GM12892 (cell line): Measurements from ENCODE around the gene DIDO1.

Experiments used
- DNase-seq: peaks from one replicate; pipeline ENCODE4 v3.0.0; 2011; ENCODE audit not compliant: insufficient read length
- FAIRE-seq: peaks from 2 replicates; lab custom pipeline; 2011; peaks lifted over from hg19 to GRCh38; lab: Jason Lieb, UNC
- POLR2A ChIP-seq: IDR thresholded peaks from 2 replicates; pipeline ENCODE4 v1.6.1; 2011; ENCODE audit warnings: low read depth, low read length, control low read depth
- POLR2AphosphoS5 ChIP-seq: IDR thresholded peaks from 2 replicates; pipeline ENCODE4 v1.6.1; 2011; ENCODE audit warnings: low read depth, low read length, control low read depth
- TAF1 ChIP-seq: IDR thresholded peaks from 2 replicates; pipeline ENCODE4 v1.6.1; 2011; ENCODE audit warnings: low read depth, mild to moderate bottlenecking, control low read depth, low read length, borderline replicate concordance

Gene DIDO1

DNA sequence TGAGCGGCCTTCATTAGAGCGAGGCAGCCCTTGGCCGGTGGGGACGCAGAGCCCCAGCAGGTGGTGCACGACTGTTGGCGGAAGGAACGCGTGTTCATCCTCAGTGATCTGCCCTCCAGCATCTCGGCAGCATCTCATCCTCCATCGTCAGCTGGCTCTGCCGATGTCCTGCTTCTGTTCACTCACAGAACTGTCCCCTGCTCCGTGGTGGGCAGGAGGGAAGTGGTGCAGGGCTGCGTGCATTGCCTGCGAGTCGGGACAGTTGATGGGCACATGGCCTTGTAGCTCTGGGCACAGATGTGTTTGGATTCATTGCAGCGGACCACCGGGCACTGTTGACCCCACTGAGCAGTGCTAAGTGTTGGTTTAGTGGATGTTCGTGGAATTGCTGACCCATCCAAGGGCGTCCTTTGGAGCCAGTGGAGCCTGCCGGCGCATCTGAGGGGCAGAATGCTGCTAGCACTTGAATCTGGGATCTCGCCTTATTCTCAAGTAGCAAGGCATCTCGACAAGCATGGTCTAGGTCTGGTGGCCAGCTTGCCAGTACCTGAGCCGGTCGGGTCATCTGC lies 19.6 kb upstream of the DIDO1 start:
- DNase-seq (no peak), FAIRE-seq (no peak)
- TF ChIP-seq TAF1, result no peak
- 0 out of 2 replicates have a peak, but pooled peaks have one; percentile 18 for TF ChIP-seq POLR2A
- no peak for TF ChIP-seq POLR2AphosphoS5

- TF ChIP-seq POLR2A (no peak), POLR2AphosphoS5 (no peak), TAF1 (no peak)
- DNase-seq (no peak), FAIRE-seq (no peak)
Measured at GRCh38 chr20:62944746-62945145, 18.4 kb upstream of the DIDO1 start.

DNA sequence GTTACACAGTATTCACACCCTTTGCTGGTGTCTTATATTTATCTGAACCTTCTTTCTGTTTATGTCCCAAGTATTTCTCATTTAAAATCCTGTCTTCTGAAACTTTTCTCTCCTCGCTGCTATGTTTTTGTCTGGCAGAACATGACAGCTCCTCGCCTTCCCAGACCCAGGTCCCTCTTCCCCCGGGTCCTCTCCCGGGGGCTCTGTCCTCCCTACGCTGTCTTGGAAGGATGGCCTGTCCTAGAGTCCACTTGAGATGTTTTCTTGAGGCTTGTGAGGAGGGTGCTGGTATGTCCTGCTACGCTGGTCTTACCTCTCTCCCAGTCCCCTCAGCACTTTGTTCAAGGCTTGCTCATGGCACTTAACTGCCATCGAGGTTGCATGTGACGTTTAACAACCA lies 17.9 kb upstream of the DIDO1 start:
- no peak for TF ChIP-seq TAF1
- no peak for TF ChIP-seq POLR2A
- TF ChIP-seq POLR2AphosphoS5, result no peak
- FAIRE-seq, result no peak
- no peak for DNase-seq

- FAIRE-seq, result no peak
- TF ChIP-seq POLR2AphosphoS5 (no peak), POLR2A (no peak), TAF1 (no peak)
- DNase-seq, result no peak
Measured at GRCh38 chr20:62943396-62943795, 17.1 kb upstream of the DIDO1 start.

DNA sequence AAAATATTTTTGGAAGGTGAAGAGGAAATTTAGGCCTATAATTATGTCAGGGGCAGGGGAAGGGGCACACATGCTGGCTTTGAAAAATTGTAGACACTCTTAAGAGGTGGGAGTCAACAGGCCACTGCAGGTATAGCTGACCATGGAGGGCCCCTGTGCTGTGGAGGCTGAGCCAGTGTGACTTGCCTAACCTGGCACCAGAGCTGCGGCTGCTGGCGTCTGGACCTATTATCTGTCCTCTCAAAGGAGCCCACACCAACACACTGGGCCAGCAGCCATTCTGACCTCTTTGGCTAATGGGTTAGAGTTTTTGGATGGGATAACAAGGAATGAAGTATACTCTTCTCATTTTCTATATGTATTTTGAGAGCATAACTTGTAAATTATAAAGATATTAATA lies 16.2 kb upstream of the DIDO1 start:
- FAIRE-seq (no peak), DNase-seq (no peak)
- TF ChIP-seq TAF1 (no peak), POLR2AphosphoS5 (no peak), POLR2A (no peak)

- FAIRE-seq (no peak), DNase-seq (no peak)
- TF ChIP-seq TAF1 (no peak), POLR2A (no peak), POLR2AphosphoS5 (no peak)
Measured at GRCh38 chr20:62941792-62942191, 15.5 kb upstream of the DIDO1 start.

DNA sequence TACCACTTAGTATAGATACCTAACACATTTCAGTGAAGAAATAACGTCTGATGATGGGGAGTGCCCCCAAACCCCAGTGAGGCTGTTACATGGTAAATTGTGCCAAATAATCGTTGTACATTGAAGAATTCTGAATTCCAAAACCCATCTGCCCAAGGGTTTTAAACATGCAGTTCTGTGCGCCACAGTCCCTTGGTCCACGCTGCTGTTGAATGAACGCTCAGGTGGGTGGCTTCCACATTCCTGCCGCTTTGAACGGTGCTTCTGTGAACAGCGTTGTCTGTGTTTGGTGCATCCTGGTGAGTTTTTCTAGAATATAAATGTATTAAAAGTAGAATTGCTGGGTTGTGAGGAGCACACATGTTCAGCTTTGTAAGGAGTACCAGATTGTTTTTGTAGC lies 14.6 kb upstream of the DIDO1 start:
- TF ChIP-seq POLR2AphosphoS5 (no peak), TAF1 (no peak), POLR2A (no peak)
- no peak for DNase-seq
- no peak for FAIRE-seq

GRCh38 chr20:62938105-62938888 lies 12.0 kb upstream of the DIDO1 start, which contains the start of gene GID8:
TSS of gene GID8 (plus strand) at chr20:62938147. CDS start at chr20:62941503, 3,356 bp downstream.
- TF ChIP-seq POLR2AphosphoS5 (no peak), POLR2A (no peak; the same call in 1 of the 2 replicates), TAF1 (0 out of 2 replicates have a peak, but pooled peaks have one; percentile 1)
- peak; percentile 54 for DNase-seq
- FAIRE-seq, result no peak

DNA sequence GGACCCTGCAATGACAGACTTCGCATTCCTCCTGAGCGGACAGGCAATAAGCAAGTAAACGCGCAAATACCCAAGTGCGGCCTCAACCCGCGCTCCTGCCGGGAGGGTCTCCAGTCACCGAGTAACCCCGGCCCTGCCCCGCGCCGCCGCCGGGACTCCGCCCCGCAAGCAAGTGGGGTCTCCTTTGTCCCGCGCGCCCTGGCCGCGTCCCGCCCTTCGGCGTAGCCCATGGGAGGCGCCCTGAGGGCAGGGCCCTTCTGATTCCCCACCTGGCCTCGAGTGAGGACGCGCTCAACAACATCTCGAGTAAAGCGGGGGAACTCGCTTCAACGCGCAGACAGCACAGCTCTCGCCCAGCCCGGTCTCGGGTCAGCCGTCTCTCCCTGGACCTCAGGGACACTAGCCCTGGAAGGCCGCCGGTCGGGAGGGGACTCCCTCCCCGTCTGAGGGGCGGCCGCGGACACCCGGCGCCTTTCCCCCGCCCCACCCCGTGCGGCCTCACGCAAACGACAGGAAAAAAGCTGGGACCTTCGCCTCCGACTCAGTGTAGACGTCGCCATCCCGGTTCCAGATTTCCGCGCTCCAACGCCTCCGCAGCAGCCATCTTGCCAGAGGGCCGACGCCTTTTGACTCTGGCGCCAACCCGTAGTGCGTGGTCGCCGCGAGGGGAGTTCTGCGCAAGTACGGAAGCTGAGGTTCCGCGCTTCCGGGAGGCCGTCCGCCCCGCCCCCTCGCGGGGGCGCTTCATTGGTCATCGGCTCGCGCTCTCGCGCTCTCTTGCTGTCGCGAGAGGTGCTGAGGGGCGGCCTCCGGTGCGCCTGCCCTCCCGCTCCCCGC lies 11.2 kb upstream of the DIDO1 start:
- peak; percentile 91 for DNase-seq
- TF ChIP-seq POLR2A, result peak; percentile 80
- peak; percentile 70 for TF ChIP-seq POLR2AphosphoS5
- TF ChIP-seq TAF1, result peak; percentile 80
- peak; percentile 94 for FAIRE-seq

GRCh38 chr20:62935968-62936585 lies 9.8 kb upstream of the DIDO1 start:
- DNase-seq (no peak), FAIRE-seq (no peak)
- TF ChIP-seq POLR2AphosphoS5, result no peak
- TF ChIP-seq TAF1, result no peak
- no peak for TF ChIP-seq POLR2A

DNA sequence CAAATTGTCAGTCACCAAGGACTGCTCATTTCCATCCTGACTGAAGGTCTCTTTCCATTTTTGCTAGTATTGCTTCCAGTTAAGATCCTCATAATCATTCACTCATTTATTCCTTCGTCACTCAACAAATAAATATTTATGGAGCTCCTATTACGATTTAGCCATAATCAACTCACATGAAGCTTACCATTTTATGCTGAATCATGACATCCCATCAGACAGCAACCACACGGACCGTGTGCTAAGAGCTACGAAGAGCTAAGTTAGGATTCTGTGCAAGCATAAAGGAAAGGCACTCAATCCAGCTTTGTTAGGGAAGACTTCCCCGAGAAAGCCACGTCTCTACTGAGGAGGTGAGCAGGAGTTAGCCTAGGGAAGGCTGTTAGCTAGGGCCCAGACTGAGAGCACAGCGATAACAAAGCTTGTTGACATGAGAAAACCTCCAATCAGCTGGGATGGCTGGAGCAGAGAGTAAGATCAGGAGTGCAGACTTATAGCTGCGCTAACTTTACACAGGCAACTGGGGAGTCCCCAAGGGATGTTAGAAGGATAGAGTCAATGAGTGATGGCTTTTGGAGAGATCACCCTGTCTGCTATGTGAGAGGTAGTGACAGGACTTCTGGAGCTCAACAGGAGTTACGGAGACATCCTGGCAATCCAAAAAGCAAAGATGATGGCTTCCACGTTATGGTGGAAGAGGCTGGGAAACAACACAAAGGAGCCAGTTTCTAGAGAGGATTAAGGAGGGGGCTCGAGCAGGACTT lies 9.1 kb upstream of the DIDO1 start:
- DNase-seq, result no peak
- TF ChIP-seq TAF1 (no peak), POLR2AphosphoS5 (no peak), POLR2A (peak; percentile 38; the same call in 1 of the 2 replicates)
- no peak for FAIRE-seq
